ENCODE data around the gene GPR84.
A peak's percentile ranks its signal among the peaks of the same experiment; 100 is the strongest.
"Not testable (repeated sequence)": the region's sequence is repeated elsewhere in the genome, so short reads cannot be mapped to it uniquely, and the experiment has no call there.

Gene GPR84

DNA sequence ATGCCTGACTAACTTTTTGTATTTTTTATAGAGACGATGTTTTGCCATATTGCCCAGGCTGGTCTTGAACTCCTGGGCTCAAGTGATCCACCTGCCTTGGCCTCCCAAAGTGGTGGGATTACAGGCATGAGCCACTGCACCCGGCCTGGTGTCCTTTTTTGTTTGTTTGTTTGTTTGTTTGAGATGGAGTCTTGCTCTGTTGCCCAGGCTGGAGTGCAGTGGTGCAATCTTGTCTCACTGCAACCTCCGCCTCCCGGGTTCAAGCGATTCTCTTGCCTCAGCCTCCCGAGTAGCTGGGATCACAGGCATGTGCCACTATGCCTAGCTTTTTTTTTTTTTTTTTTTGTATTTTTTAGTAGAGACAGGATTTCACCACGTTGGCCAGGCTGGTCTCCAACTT, 10.0 kb downstream of the GPR84 start:
- DNase-seq: not testable (repeated sequence)

DNA sequence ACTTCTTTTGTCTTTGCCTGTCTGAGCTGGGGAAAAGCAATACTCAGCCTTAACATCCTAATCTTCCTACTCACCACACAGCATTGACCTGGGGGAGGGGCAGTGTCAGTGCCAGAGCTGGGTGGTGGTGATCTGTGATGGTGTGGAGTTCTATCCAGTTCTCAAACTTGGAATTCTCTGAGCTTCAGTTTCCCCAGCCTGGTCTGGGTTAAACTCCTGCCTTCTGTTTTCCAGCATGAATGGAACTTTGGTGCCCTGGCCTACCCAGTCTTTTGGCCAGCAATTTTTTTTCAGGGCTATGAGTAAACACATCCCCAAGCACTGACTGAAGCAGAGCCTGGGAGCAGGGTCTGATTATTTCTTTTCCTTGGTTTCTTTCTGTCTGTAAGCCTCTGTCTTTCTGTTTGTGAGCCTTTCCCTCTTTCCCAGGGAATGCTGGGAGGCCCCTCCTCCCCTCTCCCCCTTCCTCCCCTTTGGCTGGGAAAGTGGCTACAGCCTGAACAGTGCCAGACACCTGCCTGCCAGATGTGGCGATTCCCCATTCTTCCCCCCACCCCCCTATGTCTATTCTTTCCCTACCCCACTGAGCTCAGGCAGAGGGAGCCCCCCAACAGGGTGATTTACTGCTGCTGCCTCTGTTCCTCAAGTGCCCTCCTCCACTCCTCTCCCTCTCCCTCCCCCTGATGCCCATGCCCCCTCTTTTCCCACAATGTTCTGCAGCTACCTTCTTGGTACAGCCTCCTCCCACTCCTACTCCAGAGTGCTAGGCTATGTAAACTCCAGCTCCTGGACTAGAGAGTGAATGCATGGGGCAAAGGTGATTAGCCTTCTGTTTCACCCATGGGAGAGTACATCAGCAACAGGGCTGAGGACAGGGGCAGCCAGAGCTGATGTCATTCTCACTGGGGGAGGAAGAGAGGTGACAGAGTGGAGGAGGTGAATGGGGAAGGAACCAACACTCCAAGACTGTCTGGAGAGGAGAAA, 11.1 kb downstream of the GPR84 start:
- DNase-seq: no peak

DNA sequence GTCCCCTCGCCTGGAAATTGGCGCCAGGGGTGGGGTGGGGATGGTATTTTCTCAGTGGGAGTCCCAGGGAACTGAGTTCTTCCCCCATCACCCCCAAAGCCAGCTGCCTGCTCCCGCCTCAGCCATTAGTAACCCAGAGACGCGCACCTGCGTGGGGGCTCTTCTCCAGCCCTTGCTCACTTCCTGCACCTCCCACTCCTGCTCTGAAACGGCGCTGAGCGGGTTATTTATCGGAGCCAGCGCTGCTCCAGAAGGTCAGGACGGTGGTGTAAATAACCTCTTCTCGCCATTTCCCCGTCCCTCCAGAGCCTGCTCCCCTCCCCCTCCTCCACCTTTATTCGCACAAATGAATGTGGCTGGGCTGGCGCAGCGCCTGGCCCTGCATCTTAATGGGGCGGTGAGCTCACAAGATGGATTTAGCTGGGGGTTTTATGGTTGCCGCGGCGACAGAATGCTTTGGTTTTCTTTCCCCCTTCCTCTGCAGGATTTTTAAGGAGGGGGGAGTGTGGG, 12.2 kb downstream of the GPR84 start:
- DNase-seq: no peak

- no peak for DNase-seq
Observed at GRCh38 chr12:54351341-54351740, 12.9 kb downstream of the GPR84 start.

GRCh38 chr12:54350743-54351142, 13.5 kb downstream of the GPR84 start:
- no peak for DNase-seq

DNA sequence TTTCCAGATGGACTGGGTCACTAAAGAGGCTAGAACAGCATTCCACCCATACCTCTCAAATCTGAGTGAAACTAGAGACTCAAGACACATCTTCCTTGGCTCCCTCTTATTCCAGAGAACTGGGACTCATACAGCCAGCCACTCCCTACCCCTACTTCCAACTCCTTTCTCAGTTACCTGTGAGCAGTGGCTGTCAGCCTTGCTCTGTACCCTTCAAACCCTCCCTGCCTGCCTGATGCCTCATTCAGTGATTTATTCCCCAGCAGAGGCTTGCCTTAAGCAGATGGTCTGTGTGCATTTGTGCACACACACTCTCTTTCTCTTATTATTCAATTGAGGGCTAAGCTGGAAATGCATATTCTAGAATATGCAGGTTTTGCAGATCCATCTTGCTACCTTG, 14.6 kb downstream of the GPR84 start:
- DNase-seq: no peak

- no peak for DNase-seq
Observed at GRCh38 chr12:54349036-54349435, 15.2 kb downstream of the GPR84 start.

GRCh38 chr12:54341378-54342300, 22.6 kb downstream of the GPR84 start:
- no peak for DNase-seq

- no peak for DNase-seq
Observed at GRCh38 chr12:54340846-54341245, 23.4 kb downstream of the GPR84 start.

DNA sequence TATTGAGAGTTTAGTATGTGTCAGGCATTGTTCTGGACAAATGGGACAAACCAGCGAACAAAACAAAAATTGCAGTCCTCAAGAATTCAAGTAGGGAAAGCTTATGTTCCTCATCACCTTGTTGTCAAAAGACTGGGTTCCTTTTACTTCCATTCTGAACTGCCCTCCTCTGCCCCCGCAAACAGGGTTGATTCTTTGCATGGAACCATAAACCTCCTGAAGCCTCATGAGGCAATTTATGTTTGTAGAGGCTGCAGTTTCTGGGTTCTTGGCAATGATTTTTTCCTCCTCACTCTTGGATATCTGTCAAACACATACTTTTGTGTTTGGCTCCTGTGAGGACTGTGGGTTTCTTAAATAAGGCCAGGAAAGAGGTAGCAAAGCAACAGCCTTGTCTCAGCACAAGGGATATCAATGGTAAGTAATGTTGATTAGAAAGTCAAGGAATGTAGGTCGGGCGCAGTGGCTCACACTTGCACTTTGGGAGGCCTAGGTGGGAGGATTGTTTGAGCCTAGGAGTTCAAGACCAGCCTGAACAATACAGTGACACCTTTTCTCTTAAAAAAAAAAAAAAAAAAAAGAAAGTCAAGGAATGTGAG, 25.5 kb downstream of the GPR84 start:
- no peak for DNase-seq

DNA sequence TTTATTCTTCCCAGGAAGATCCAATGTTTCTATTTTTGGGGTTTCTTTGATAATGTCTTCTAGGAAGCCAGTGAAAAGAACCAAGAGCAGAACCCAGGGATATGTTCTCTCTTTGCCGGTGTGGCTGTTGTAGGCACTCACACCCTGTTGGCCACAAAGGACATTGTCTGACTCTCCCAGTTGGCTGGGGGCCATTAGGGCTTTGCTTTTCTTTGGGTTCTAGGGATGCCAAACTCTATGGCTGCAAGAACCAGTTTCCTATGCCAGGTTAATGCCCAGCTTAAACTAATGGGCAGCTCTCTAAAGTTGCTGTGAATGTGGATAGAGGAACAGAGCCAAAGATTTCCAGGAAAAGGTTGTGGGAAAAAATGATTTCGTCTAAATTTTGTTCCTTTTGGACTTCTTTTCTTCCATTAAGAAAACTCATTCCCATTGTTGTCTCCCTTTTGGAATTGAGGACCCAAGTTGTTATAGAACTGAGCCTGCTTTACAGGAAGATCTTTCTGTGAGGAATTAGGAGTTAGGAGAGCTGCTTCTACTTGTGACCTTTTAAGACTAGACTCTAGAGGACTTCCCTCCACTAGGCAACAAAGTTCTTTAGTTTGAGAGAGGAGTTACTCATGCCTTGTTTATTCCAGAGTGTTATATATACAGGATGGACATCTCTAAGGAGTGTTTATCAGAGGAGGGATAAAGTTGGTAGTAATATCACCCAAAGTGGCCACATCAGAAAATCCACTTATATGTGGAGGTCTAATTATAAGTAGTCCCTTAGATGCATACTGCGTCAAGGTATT, 26.2 kb downstream of the GPR84 start:
- DNase-seq: no peak

DNA sequence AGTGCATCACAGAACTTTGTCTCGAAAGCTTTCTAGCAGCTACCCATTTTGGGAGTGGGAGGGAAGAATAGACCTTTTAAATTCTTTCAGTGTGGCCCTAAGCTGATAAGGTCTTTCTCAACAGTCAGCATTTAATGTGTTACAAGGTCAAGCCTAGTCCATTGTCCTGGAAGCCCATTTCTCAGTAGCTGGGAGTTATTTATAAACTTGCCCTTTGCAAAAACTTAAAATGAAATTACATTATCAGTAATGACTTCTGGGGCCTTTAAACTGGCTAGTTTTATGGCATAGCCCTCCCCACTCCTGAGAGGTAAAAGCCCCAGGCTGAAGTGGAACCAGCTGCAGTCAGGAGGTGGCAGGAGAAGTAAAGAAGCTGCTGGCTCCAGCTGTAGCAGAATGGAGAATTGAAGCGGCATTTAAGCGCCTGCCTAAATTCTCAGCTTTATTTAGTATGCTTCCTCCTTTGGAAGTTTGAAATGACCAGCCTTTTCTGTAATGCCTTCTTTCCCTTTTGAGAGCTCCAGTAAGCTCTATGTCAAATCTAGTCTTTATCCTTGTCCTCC, 26.9 kb downstream of the GPR84 start:
- no peak for DNase-seq

- no peak for DNase-seq
Observed at GRCh38 chr12:54333420-54334034, 30.8 kb downstream of the GPR84 start.

DNA sequence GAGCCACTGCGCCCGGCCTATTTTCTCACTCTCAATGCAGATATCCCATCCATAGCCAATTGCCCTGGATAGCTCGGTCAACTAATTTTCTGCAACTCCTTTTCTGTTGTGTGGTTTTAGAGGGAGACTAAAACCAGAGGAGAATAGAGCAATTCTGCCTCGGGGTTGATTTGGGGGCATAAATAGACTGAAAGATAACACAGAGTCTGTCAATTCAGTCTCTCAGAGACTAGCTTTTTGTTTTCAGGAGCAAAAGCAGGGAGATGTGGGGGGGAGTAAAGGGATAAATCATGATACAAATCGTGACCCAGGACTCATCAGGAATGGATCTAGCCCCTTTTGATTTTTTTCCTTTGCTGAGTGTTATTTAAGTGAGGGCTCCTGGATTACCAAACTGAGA, 32.8 kb downstream of the GPR84 start:
- DNase-seq: no peak

- DNase-seq: no peak
Observed at GRCh38 chr12:54330442-54330841, 33.8 kb downstream of the GPR84 start.

DNA sequence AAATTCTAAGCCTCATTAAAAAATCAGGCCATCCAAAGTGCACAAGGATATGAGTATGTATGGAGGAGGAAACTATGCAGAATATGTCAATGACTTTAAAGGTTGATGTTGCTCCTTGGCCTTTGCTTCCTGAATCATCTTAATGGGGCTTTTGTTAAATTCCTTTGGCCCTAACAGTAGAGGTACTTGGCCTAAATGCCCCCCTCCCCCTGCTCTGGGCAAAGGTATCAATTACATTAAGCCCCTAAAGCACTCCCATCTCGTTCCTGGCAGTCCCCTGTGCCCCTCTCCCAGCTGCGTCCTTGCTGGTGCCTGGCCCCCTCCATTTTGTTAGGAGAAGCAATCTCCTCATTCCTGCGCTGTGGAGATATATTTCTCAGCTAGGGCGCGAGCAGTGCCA, 34.5 kb downstream of the GPR84 start:
- no peak for DNase-seq

GRCh38 chr12:54328595-54329337, 35.5 kb downstream of the GPR84 start:
- no peak for DNase-seq

- DNase-seq: not testable (repeated sequence)
Observed at GRCh38 chr12:54325442-54326109, 38.7 kb downstream of the GPR84 start.

DNA sequence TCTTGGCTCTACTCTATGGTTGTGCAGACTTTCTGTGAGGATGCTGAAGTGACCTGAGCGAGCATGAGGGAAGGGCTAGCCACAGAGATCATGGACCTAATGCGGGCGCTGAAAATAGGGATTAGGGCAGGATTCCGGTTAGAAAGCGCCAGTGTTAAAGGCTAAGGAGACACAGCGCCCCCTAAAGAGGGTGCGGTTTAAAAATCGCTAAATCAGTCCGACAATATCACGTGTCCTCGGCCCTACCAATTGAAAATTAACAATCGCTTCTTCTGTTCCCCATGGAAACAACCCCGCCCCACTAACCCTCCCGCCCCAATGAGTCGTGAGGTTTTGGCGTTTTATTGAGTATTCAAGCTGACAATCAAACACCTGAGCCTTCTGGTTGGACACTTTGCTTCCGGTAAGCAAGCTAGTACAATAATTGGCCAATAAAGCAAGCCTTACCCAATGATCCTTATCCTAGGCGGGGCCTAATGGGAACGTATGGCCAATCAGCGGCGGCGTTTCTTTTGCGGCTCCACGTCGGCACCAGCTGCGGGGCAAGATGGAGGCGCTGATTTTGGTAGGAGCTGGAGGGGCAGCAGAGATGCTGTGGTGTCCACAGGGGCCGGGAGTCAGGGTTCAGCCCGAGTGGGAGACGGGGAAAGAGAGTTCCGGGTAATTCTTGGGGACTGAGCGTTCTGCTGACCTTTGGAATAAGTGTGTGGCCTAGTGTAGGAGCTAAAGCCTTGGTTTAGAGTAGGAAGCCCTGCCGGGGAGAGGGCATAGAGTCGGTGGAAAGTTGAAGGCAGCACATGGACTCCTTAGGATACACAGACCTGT, 39.5 kb downstream of the GPR84 start, which contains the start of gene COPZ1:
COPZ1 (plus strand) TSS at position 515 of the 825 bp plus-strand sequence; CDS start at position 548, 33 bp downstream.
- DNase-seq: peak; percentile 86

Data from T-helper 9 cell (primary cell).